HG03520 (cell line): Measurements from ENCODE around the gene NUDT16L1.
"Not testable (repeated sequence)": the region's sequence is repeated elsewhere in the genome, so short reads cannot be mapped to it uniquely, and the experiment has no call there.

Experiments used
- ATAC-seq: cut with Tn5 transposase; IDR thresholded peaks from one replicate; pipeline ENCODE4 v1.9.1; 2021; ENCODE audit warnings: mild to moderate bottlenecking, moderate library complexity; ENCODE audit not compliant: unreplicated experiment

NUDT16L1 gene

GRCh38 chr16:4713663-4714501, 20.5 kb downstream of the NUDT16L1 start:
- ATAC-seq: no peak

GRCh38 chr16:4714996-4715395, 21.6 kb downstream of the NUDT16L1 start:
- ATAC-seq: no peak

GRCh38 chr16:4718466-4718865, 25.1 kb downstream of the NUDT16L1 start:
- ATAC-seq: no peak

GRCh38 chr16:4723071-4723767, 29.9 kb downstream of the NUDT16L1 start:
- no peak for ATAC-seq

DNA sequence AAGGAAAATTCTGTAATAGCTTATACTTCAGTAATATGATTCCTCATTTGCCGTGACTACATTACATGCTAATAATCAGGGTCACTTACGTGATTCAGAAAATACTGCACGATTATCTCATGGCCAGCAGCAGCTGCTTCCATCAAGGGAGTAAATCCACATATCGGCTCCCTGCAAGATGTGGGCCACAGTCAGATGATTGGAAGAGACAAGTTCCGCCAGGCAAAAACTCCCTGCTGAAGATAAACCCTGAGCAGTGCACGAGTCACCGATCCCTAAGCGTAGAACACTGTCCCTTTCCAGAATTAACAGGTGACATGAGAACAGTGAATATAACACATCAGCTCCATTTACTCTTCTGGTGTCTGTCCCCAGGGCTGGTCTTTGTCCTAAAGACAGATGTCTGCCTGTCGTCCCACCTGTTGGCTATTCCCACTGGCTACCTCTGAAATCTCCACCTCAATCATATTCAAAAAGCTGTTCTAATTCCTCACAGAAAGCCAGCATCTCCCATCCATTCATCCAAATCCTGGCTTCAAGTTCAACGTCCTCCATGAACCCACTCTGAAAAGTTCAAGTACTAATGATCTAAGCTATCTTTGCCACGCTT, 31.4 kb downstream of the NUDT16L1 start:
- no peak for ATAC-seq

DNA sequence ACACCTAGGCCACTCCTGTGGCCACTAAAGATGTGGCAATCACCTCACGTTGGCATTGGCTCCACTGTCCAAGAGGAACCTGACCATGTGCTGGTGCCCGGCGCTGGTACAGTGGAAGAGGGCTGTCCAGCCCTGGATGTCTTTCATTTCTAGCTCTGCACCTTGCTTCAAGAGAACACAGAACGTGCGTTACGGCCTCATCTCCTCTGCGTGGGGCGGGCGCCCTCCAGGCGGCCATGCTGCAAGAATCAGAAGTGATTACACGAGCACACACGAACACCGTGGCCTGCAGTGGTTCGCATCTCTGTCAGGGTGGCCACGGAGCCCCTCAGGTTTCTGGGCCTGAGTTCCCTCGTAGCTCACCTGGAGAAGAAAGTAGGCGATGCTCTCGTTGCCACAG, 33.3 kb downstream of the NUDT16L1 start:
- no peak for ATAC-seq

GRCh38 chr16:4728676-4729075, 35.3 kb downstream of the NUDT16L1 start:
- no peak for ATAC-seq

DNA sequence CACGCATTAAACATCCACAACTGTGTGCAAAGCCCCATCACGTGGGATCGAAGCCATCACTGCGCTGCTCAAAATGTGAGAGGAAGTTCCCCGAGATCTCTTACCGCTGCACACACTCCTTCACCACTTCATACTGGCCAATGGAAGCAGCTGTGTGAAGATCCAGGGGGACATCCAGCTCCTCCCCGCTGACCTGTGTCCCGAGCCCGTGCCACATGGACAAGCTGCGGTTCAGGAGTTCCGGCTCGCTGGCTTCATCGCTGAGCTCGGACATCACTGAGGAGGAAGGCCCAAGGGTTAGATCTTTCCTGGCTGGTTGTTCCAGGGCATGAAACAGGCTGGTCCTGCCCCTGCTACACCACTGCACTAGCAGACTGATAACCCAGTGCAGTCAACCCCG, 36.5 kb downstream of the NUDT16L1 start:
- ATAC-seq: no peak

GRCh38 chr16:4733211-4733742, 39.9 kb downstream of the NUDT16L1 start:
- no peak for ATAC-seq

DNA sequence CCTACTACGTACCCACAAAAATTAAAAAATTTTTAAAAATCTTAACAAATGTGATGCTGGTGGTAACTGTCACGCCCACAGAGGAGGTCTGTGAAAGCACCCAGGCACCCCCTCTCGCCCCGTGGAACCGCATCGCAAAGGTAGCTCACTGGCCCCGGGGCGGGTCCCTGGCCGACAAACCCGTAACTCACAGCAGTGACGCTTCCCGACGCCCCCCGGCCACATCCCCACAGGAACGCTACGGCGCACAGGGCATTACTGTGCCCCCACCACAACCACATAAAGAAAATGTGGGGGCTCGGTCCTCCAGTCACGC, 40.3 kb downstream of the NUDT16L1 start:
- peak; percentile 1 for ATAC-seq

GRCh38 chr16:4734063-4734729, 40.8 kb downstream of the NUDT16L1 start, which contains the start of the genes ANKS3 and DNAAF8:
TSS of gene ANKS3 (minus strand) at chr16:4734271. CDS start at chr16:4730149, 4,122 bp downstream.
TSS of gene DNAAF8 (plus strand) at chr16:4734537. CDS start at chr16:4736515, 1,978 bp downstream.
- peak; percentile 61 for ATAC-seq

GRCh38 chr16:4734730-4735535, 41.6 kb downstream of the NUDT16L1 start:
- peak; percentile 35 for ATAC-seq

DNA sequence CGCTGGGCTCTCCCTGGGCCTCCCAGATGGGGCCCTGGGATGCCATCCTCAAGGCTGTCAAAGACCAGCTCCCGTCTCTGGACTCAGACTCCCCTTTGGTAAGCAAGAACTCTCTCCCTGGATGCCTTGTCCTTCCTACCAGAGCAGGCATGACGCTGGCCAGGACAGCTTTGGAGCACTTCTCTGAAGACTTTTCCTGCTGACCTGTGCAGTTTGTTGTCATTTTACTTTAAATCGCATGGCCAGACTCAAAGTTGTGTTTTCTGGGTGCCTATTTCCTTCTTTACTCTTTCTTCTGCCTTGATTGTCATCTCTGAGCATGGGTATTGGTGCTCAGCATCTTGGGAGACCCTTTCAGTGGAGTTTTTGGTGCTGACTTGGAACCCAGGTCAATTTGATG, 43.2 kb downstream of the NUDT16L1 start:
- no peak for ATAC-seq

DNA sequence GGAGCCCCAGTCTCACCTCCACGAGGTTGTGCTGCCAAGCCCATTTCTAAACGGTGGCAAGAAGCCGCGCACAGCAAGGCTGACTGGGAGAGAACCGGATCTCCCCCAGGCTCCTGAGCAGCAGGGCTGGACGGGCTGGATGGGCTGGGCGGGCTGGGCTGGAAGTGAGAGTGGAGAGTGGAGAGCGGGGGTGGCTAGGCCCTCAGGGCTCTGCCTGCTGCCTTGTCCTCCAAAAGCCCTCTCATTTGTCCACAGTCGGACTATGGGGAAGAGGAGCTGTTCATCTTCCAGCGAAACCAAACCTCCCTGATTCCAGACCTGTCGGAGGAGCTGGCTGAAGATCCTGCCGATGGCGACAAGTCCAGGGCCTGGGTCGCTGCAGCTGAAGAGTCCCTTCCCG, 44.2 kb downstream of the NUDT16L1 start:
- ATAC-seq: no peak

DNA sequence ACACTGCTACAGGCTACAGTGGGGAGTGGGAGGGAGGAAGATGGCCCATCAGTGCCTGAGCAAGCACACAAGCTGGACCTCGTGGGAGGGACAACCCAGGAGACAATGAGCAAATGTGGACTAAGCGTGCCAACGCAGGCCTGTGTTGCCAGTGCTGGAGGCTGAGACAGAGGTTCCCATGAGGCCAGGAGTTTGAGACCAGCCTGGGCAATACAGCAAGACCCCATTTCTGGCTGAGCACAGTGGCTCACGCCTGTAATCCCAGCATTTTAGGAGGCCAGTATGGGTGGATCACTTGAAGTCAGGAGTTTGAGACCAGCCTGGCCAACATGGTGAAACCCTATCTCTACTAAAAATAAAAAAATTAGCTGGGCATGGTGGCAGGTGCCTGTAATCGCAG, 45.0 kb downstream of the NUDT16L1 start:
- ATAC-seq: not testable (repeated sequence)

GRCh38 chr16:4743226-4743878, 50.0 kb downstream of the NUDT16L1 start:
- no peak for ATAC-seq

DNA sequence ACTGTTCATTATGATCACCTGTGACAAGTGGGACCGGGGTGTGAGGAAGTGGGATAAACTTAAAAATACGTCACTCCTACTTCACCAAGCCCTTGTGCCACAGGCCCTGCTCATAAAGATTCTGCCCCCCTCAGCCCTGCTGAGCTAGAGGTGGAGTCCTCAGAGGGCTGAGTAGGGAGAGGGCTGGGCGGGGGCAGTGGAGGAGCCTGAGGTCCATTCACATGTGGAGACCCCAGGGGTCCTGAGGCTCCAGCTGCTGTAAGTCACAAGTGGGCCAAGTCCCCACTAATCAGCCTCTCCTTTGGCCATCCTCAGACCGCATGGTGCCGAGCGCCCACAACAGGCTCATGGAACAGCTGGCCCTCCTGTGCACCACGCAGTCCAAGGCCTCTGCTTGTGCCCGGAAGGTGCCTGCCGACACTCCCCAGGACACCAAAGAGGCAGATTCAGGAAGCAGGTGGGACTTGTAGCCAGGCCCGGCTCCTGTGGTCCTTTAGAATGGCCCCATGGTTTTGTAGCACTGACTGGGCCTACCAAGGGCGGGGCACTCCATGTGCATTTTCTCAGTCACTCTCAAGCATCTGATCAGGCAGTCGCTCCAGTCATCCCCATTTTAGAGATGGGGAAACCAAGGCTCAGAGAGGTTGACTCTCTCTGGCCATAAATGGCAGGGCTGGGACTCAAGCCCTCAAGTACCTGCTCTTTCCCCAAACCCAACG, 51.4 kb downstream of the NUDT16L1 start:
- ATAC-seq: no peak

DNA sequence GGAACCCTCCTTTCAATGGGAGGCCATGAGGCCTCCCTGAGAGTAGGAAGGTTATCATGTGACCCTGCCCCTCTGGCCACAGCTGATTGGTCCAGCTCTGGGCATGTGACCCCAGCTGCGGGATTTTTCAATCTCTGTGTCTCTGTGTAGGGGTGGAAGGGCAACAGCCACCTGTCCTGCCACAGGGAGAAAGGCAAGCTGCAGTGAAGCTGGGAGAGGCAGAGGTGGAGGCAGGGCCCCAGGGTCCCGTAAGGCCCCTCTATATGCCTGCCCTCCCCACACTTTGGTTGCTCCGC, 51.9 kb downstream of the NUDT16L1 start:
- ATAC-seq: no peak
